HG02840 (cell line): ENCODE measurements around the gene TMEM269.
"Not testable (repeated sequence)": the region's sequence is repeated elsewhere in the genome, so short reads cannot be mapped to it uniquely, and the experiment has no call there.

Source experiments
- ATAC-seq: cut with Tn5 transposase; IDR thresholded peaks from one replicate; pipeline ENCODE4 v1.9.1; 2021; ENCODE audit warnings: mild to moderate bottlenecking, moderate library complexity, moderate number of reproducible peaks; ENCODE audit not compliant: unreplicated experiment, low FRiP score

The TMEM269 gene

DNA sequence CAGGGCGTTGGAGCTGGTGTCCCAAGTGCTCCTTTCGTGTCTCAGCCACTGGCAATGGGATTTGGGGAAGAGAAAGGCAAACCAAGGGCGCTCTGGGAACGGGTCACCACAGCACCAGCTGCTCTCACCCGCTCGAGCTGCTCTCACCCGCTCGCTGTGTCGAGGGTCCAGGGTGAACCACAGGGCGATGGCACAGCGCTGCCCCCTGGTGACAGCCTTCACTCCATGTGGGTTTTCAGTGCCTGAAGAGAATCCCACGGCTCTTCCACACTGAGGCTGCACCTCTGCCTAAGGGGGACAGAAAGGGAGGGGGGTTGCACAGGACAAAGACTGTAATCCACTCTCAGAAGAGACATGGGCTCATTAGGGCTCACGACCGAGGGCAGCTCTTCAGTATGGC lies 37.7 kb upstream of the TMEM269 start:
- ATAC-seq: no peak

DNA sequence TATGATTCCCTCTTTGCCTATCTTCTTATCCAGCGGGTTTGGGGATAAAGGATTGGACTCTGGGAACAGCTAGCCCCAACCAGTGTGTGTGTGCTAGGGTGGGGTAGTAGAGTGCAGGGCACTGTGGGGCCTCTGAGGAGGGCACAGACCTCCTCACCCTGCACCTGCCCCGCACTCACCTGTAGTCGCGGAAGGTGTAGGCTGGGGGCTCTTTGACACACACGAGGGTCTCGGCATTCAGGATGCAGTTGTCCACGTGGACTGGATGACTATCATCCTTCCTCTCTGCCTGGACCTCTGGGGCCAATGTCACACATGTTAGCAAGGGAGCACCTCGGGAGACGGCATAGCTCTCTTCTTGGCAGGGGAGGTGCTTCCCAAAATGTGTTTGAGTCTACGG lies 36.8 kb upstream of the TMEM269 start:
- no peak for ATAC-seq

DNA sequence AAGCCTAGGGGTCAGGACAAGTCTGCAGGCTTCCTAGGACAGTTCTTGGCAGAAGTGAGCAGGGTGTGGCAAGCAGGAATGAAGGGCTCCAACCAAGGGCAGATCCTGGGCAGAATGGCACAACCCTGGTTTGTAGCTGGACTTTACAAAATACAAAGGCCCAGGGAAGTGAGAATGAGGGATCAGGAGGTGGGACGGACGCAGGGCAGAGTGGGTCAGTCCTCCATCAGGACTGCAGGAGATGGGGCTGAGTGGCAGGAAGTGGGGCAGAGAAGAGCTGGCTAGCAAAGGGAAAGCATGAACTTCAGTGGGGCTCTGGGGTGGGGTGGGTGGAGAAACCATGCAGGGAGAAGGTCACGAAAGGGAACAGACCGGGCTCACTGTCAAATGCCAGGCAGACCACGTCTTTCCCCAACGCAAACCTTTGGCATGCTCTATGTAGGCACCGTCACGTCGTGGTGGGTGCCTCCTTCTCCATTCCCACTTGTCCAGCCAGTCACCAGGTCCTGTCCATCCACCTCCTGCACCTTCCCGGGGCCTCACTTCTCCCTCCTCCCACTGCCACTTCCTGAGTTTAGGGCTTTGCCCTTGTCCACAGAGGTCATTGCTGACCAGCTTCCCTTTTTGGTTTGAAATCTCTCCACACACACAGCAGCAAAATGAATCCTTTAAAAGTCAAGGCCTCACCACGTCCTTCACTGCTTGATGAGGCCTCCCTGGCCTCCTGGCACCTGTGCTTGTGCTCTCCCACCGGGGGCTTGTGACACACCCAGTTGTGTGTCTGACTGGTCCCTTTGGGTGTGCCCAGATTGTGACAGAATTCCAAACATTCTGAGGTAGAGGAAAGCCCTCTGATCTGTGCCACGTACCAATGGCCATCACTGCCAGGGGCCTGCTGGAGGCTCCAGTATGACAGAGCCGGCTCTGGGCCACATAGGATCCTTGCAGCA lies 36.1 kb upstream of the TMEM269 start:
- ATAC-seq: no peak

DNA sequence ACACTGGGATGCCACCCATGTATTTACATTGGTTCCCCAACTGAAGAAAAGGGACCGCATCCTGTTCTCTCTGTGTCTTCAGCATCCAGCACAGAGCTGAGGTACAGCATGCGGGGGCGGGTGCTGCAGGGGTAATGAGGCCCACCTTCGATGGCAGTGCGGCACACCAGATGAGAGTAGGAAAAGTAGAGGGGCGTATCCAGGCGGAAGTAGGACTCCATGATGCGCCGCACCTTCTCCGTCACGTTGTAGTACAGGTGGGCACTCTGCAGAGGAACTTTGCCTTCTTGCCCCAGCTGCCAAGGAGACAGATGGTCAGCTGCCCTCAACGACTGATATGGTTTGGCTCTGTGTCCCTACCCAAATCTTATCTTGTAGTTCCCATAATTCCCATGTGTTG lies 34.8 kb upstream of the TMEM269 start:
- no peak for ATAC-seq

DNA sequence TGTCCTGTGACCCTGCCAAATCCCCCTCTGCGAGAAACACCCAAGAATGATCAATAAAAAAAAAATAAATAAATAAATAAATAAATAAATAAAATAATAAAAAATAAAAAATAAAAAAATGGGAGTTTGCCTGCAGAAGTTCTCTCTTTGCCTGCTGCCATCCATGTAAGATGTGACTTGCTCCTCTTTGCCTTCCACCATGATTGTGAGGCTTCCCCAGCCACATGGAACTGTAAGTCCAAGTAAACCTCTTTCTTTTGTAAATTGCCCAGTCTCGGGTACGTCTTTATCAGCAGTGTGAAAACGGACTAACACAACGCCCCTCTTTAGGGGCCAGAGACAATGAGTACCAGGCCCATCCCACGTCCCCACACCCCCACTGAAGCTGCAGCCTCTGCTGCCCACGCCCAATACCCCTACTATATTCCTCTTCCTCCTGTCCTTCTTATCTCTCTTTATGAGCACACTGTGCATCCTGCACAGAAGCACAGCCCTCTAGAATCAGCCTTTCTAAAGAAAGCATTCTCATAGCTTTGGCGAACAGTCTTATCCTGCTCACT lies 33.2 kb upstream of the TMEM269 start:
- ATAC-seq: not testable (repeated sequence)

DNA sequence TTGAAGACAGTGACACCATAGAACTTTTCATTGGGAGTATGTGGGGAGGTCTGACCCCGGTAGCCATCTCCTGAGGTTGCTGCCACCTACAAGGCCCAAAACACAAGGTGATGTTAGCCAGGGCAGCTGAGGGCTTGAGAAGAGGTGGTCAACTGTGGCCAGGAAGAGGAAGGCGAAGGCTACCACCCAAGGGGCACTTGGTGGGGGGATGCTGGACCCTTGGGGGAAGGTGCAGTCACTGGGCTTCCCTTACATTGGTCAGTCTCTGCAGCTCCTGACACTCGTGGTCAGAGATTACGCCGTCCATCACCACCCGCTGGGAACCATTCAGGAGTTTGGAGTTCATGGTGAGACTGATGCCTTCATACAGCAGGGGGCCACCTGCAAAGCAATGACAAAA lies 32.5 kb upstream of the TMEM269 start:
- ATAC-seq: no peak

DNA sequence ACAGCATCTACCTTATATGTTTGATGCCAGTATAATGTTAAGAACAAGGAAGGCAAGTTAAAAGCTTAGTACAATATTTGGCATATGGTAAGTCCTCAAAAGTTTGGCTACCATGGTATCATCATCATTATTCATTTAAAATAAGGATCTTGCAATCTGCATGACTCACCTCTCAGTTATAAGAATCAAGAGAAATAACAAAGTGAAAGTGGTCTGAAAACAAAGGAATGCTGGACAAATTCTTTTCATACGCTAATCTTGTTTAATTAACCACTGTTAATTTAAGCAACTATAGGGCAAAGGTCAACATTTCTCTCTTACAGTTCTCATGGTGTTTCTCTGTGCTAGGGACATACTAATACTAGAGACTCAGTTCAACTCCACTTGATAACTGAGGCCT lies 31.7 kb upstream of the TMEM269 start:
- no peak for ATAC-seq

DNA sequence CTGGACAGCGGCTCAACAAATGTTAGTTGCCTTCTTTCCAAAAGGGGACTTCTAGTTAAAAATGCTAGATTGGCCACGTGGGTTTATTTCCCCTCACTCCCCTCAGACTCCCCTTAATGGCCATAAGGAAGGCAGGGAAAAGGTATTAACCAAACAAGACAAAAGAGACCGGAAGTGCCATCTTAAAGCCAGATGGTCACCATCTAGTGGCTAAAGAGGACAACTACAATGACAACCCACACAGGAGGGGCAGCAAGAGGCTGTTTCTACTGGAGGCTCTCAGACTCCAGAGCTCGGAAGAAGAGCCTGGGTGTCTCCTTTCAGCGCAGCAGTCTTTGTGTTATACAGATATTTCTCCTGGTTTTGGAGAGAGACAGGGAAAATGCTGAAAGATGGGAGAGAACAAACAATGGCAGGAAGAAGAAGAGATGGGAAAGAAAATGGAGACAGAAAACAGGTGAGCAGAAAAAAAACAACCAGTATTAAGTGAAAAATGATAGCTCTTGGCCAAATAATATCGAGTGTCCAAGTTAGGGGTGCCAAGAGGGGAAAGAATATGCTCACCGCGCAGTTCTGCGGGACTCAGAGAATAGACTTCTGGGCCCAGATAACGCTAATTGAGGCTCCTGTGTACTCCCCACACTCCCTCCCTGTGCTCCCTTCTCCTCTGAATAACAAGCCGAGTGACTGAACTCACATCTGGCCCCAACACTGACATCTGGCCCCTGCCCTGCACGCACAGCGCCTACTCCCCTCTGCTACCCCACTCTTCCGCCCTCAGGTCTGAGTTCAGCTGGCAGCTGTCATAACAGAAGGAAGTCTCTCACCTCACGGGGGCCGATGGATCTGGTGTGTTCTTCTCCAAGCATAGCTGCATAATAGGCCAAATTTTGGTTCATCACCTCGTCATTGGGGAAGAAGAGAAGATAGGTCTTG lies 27.6 kb upstream of the TMEM269 start:
- no peak for ATAC-seq

DNA sequence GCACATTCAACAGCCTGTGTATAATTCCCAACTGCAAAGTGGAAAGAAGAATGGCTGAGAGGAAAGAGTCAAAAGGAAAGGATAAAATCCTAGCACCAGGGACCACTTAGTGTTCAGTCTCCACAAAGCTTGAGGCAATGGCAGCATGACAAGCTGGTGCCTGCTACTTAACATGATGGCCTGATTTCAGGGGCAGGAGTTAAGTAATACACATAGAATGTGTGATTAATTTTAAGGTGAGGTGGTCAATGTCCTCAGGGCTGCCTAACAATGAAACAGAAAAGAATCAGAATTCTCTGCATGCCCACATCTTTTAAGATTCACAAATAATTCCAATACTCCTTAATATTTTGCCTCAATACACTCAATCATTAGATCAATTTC lies 26.9 kb upstream of the TMEM269 start:
- ATAC-seq: no peak

DNA sequence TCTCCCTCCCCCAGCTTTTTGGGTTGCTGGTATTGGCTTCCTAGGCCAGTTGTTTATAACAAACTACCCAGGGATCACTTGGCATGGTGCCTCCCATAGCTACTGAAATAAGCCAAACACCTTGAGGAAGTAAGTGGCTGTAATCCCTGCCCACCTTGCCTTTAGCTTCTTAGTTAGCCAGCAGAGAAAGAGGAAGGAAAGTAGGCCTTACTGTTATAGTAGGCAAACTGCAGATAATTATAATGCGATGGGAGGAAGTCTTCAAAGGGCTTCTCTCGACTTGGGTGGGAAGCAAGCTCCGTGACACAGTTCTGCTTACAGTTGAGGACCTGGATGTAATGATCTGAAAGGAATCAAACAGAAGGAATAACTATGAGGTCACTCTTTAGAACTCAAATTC lies 26.1 kb upstream of the TMEM269 start:
- ATAC-seq: no peak

DNA sequence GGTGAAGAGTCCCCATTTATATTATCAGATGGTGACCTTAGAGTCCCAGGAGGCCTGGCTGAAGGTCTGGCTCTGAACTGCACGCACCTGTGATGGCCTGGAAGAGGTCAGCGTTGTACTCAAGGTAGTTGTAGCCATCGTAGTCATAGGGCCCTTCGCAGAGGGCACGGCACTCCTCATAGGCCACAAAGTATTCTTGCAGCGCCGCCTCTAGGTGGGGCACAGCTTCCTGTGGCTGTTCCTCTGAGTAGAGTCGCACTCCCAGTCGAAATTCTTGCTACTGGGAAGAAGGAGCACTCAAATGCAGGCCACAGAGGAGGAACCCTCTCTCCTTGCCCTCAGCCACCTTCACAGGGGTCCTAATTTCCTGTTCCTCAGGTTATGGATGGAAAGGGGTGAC lies 25.7 kb upstream of the TMEM269 start:
- no peak for ATAC-seq

DNA sequence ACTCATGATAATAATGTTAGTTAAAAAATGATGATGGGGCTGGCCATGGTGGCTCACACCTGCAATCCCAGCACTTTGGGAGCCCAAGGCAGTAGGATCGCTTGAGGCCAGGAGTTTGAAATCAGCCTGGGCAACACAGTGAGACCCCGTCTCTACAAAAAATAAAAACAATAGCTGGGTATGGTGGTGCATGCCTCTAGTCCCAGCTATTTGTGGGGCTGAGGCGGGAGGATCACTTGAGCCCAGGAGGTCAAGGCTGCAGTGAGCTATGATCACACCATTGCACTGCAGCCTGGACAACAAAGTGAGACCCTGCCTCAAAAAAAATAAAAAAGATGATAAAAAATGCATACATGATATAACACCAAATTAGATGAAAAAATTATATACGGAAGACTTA lies 23.2 kb upstream of the TMEM269 start:
- ATAC-seq: no peak

DNA sequence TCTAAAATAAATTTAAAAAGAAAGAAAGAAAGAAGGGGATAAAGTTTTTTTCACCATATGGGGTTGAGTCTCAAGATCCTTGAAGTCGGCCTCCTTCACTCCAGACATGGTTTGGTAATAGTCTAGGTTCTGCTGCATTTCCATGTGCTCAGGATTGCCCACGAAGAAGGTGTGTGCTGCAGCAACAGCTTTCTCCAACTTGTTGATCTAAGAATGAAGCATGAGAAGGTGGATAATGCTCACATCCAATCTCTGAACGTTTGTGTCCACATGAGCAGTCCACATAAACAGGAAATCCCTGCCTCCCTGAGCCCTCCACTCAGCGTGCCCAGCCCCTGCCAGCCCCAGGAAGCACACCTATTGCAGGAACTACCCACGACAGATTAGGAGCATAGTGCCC lies 22.5 kb upstream of the TMEM269 start:
- no peak for ATAC-seq

DNA sequence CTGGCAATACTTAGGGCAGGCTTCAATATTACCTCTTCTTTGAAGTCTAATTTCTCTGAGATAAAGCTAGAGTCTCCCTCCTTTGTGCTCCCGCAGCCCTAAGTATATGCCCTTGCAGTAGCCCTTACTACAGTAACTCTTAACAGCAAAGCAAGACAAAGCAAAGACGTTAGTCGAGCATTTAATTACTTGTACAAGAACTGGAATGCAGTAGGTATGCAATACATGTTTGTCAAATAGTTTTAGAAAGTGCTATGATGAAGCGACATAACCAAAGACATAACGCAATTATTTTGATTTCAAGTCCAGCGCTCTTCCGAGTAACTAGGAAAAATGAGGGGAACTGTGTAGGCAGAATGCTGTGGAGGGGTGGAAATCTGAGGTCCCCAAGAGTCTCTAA lies 19.5 kb upstream of the TMEM269 start:
- ATAC-seq: no peak

DNA sequence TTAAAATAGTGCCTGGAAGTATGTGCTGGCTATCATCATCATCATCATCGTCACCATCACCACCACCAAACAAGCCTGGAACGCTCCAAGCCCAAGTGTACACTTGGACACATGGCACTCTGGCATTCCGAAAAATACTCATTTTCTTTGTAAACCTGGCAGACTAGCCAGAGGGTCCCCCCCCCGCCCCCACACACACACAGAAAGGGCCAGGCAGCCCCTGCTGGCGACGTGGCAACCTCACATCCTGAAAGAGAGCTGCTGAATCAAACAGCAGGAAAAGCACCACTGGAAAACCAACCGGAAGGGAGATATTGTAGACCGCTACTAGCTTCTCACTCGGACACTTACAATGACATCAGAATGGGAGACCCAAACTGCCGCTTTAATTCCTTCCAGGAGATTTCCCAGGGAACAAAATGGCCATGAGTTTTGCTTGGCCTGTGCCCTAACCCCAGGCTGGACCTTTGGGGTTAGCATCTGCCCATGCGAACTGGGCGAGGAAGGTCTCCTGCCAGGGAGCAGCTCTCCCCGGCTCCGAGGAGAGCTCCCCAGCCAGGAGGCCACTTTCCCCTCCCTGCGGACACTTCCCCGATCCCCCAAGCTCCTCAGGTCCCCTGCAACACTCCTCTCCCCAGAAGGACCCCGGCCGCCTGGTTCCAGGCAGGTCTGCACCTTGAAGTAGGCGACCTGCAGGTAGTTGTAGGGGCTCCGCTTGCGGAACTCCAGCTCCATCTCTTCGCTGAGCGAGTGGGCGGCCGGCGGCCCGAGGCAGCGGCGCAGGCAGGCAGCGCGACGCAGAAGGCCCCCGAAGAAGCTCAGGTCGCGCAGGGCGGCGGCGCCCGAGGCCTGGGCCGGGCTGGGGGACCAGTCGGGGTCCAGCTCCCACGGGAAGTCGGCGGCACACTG lies 18.7 kb upstream of the TMEM269 start:
- peak; percentile 24 for ATAC-seq

DNA sequence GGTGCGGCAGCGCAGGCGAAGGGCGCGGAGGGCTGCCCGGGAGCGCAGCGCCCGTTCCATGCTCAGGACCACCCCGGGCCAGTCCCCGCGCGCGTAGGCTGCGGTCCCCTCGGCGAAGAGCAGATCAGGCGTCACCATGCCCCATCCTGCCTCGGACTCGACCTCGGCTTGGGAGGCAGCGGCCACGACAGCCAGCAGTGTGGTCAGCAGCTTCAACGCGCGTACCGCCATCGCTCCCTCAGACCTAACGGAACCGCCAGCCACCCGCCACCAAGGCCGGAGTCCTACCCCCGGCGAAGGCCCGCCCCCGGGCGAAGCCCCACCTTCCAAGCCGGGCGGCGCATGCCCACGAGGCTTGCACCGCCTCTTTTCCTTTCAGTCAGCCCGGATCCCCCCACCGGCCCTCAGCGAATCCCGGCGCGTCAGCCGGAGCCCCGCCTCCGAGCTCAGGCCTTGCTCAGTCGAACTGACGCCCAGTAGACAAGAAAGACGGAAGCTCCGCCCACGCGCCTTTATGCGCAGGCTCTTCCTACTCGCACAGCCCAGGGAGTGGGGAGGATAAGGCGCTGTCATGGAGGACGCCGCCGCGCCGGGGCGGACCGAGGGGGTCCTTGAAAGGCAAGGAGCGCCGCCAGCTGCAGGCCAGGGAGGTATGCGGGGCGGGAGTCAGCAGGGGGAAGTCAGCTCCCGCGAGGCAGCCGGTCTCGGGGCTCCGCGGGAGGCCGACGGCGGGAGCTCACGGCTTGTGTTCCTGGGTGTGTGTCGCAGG lies 17.9 kb upstream of the TMEM269 start, which contains the start of the genes C1orf50 and P3H1:
C1orf50 (plus strand) TSS at position 509 of the 769 bp plus-strand sequence; CDS start at position 572, 63 bp downstream.
P3H1 (minus strand) TSS at position 288 of the 769 bp plus-strand sequence; CDS start at position 231, 57 bp downstream.
- peak; percentile 90 for ATAC-seq

DNA sequence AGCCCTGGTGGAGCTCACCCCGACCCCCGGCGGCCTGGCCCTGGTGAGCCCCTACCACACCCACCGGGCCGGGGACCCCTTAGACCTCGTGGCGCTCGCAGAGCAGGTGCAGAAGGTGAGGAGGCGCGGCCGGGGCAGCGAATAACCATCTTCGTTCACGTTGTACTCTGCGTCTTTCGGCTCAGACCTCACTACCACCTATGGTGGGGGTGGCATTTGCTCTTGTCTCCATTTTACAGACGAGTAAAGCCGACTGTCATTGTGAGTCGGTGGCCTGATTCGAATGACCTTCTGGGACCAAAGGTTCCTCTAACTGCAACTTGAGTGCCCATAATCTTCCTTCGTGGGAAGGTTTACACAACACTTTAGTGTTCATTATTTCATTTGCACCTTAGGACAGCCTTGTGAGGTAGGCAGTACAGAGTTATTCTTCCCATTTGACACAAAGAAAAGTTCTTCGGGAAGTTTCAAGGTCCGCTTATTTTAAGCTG lies 17.2 kb upstream of the TMEM269 start:
- peak; percentile 32 for ATAC-seq

DNA sequence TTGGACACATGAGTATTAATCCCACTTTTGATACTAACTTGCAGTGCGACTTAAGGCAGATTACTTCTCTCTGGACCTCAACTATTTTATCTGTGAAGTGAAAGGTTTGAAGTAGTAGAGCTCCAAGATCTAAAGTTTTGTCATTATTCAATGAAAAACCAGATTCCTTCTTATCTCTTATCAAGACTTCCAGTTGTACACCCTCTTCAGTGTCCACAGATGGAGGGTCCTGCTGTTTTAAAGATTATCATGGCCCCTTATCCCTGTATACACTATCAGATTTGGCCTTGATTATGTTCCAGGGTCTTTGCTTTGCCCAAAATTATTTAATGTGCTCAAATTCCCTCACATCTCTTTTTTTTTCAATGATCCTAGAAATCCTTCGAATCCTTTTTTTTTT lies 16.6 kb upstream of the TMEM269 start:
- no peak for ATAC-seq

DNA sequence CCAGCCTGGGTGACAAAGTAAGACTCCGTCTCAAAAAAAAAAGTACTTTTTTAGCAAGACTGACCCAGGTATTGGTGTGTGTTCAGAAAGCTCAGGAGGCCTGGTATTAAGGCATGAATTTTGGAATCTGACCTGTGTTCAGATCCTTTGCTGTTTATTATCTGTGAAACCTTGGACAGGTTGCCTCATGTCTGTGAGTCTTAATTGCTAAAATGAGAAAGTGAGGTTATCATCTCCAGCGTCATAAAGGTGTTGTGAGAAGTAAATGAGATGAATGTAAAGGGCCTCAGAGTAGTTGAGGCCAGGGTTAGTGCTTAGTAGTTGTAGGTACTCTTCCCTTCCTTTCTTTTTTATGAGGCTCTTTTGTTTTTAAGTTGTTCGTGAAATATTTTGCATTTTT lies 15.0 kb upstream of the TMEM269 start:
- ATAC-seq: no peak
